IMR-90 (cell line): ENCODE results near the gene RMND1. TPM values are rescaled to one million over a fixed set of nuclear protein-coding genes. Genes with fewer than 3 reads are reported as not detected.

ENCODE experiments used
- ATAC-seq: fragments of 200-7000 bp; cut with Tn5 transposase; 2 replicates; pipeline ENCODE4 v1.9.1; 2020; ENCODE audit warnings: low read depth, mild to moderate bottlenecking, moderate library complexity
- BruUV-seq: library from RNA; stranded (reverse); fragments of 400-500 nt; replicated peaks from 2 replicates; lab custom pipeline; 2021; lab: Mats Ljungman, UMichigan
- CTCF ChIA-PET: fragments of 300-600 bp; formaldehyde crosslinking; extraction: SDS; loops from one replicate; lab custom pipeline; 2021; ENCODE audit warnings: antibody characterized with exemption; lab: Yijun Ruan, JAX
- POLR2A ChIA-PET: fragments of 300-600 bp; sonication (Branson Sonifier 250); formaldehyde crosslinking; loops from one replicate; lab custom pipeline; 2022; ENCODE audit warnings: antibody characterized with exemption; ENCODE audit not compliant: unreplicated experiment; lab: Charles Lee
- DNase-seq: peaks from one replicate; pipeline ENCODE4 v3.0.0; 2013
- H2AFZ ChIP-seq: replicated peaks from 2 replicates; pipeline ENCODE3; 2013; ENCODE audit warnings: low read length, mild to moderate bottlenecking; ENCODE audit not compliant: poor library complexity
- H2AK5ac ChIP-seq: 2 replicates; pipeline ENCODE4 v1.6.1; 2013; ENCODE audit warnings: low read depth, low read length, inconsistent platforms
- H2AK9ac ChIP-seq: replicated peaks from 2 replicates; pipeline ENCODE3; 2013; ENCODE audit warnings: mild to moderate bottlenecking, low read depth, low read length, moderate library complexity; ENCODE audit not compliant: poor library complexity
- H2BK120ac ChIP-seq: 2 replicates; pipeline ENCODE4 v1.6.1; 2013; ENCODE audit warnings: low read depth, low read length, inconsistent platforms
- H2BK15ac ChIP-seq: 3 replicates; pipeline ENCODE4 v1.6.1; 2013; ENCODE audit warnings: low read depth, low read length, inconsistent platforms
- H2BK20ac ChIP-seq: 2 replicates; pipeline ENCODE4 v1.6.1; 2013; ENCODE audit warnings: low read depth, mild to moderate bottlenecking, inconsistent platforms, low read length, moderate library complexity
- H2BK5ac ChIP-seq: 2 replicates; pipeline ENCODE4 v1.6.1; 2013; ENCODE audit warnings: mild to moderate bottlenecking, low read depth, low read length, inconsistent platforms; ENCODE audit not compliant: poor library complexity, severe bottlenecking
- H3K14ac ChIP-seq: replicated peaks from 2 replicates; pipeline ENCODE4 v1.6.1; 2013; ENCODE audit warnings: low read depth, low read length, inconsistent platforms
- H3K18ac ChIP-seq: 2 replicates; pipeline ENCODE4 v1.6.1; 2013; ENCODE audit warnings: low read depth, low read length, control low read depth
- H3K23ac ChIP-seq: 2 replicates; pipeline ENCODE4 v1.6.1; 2013; ENCODE audit warnings: low read depth, low read length, inconsistent platforms
- H3K27ac ChIP-seq: 2 replicates; pipeline ENCODE4 v1.5.1; 2013; ENCODE audit warnings: mild to moderate bottlenecking, control low read depth, low read length; ENCODE audit not compliant: insufficient read depth
- H3K27me3 ChIP-seq: 2 replicates; pipeline ENCODE4 v1.6.1; 2013; ENCODE audit warnings: low read length; ENCODE audit not compliant: control insufficient read depth, insufficient read depth
- H3K36me3 ChIP-seq: 2 replicates; pipeline ENCODE4 v1.6.1; 2013; ENCODE audit warnings: low read length, mixed read lengths; ENCODE audit not compliant: control insufficient read depth, insufficient read depth
- H3K4ac ChIP-seq: 2 replicates; pipeline ENCODE4 v1.6.1; 2013; ENCODE audit warnings: low read depth, low read length, inconsistent platforms
- H3K4me1 ChIP-seq: 2 replicates; pipeline ENCODE4 v1.6.1; 2013; ENCODE audit warnings: low read length, mixed read lengths; ENCODE audit not compliant: control insufficient read depth, insufficient read depth
- H3K4me2 ChIP-seq: 2 replicates; pipeline ENCODE4 v1.6.1; 2013; ENCODE audit warnings: low read depth, mild to moderate bottlenecking, control low read depth, low read length, moderate library complexity
- H3K4me3 ChIP-seq: 2 replicates; pipeline ENCODE4 v1.5.1; 2013; ENCODE audit warnings: low read depth, mild to moderate bottlenecking, control low read depth, low read length, moderate library complexity; ENCODE audit not compliant: insufficient read depth
- H3K56ac ChIP-seq: 2 replicates; pipeline ENCODE4 v1.6.1; 2013; ENCODE audit warnings: low read length, inconsistent platforms; ENCODE audit not compliant: insufficient read depth; ENCODE audit errors: extremely low read depth
- H3K79me1 ChIP-seq, 2 experiments: 2 replicates each; pipeline ENCODE4 v1.6.1; 2013; ENCODE audit warnings: low read length in 2 of 2, inconsistent platforms in 1 of 2, low read depth in 1 of 2
- H3K9ac ChIP-seq: 2 replicates; pipeline ENCODE4 v1.6.1; 2013; ENCODE audit warnings: low read depth, low read length, control low read depth
- H3K9me1 ChIP-seq: 2 replicates; pipeline ENCODE4 v1.6.1; 2013; ENCODE audit warnings: low read length, inconsistent platforms; ENCODE audit not compliant: insufficient read depth
- H3K9me3 ChIP-seq: 2 replicates; pipeline ENCODE4 v1.6.1; 2013; ENCODE audit warnings: low read length; ENCODE audit not compliant: control insufficient read depth, insufficient read depth
- H4K20me1 ChIP-seq: 2 replicates; pipeline ENCODE4 v1.6.1; 2013; ENCODE audit warnings: low read length, inconsistent platforms; ENCODE audit not compliant: insufficient read depth
- H4K5ac ChIP-seq: 2 replicates; pipeline ENCODE4 v1.6.1; 2013; ENCODE audit warnings: mild to moderate bottlenecking, low read depth, low read length, control low read depth
- H4K8ac ChIP-seq, 2 experiments: 2 replicates each; pipeline ENCODE4 v1.6.1; 2013; ENCODE audit warnings: low read depth in 2 of 2, low read length in 2 of 2, control low read depth in 1 of 2, inconsistent platforms in 1 of 2
- H4K91ac ChIP-seq: 2 replicates; pipeline ENCODE4 v1.6.1; 2013; ENCODE audit warnings: low read depth, low read length, inconsistent platforms; ENCODE audit not compliant: insufficient read depth
- BHLHE40 ChIP-seq: fragments of 150-350 bp; IDR thresholded peaks from 2 replicates; pipeline ENCODE4 v1.6.1; 2016; ENCODE audit warnings: mild to moderate bottlenecking, low read depth, low read length
- CEBPB ChIP-seq: IDR thresholded peaks from 2 replicates; pipeline ENCODE4 v1.6.1; 2012; ENCODE audit warnings: low read depth, low read length, improper control_type of control experiment
- CHD1 ChIP-seq: IDR thresholded peaks from 2 replicates; pipeline ENCODE4 v1.6.1; 2012; ENCODE audit warnings: low read depth, low read length, improper control_type of control experiment
- CTCF ChIP-seq: conservative IDR thresholded peaks from 2 replicates; pipeline ENCODE4 v1.5.1; 2012; ENCODE audit warnings: mild to moderate bottlenecking, low read depth, low read length, improper control_type of control experiment
- ELK1 ChIP-seq: fragments of 150-350 bp; IDR thresholded peaks from 2 replicates; pipeline ENCODE4 v1.6.1; 2016; ENCODE audit warnings: low read depth, mild to moderate bottlenecking, low read length, moderate library complexity, borderline replicate concordance
- FOS ChIP-seq: fragments of 150-350 bp; IDR thresholded peaks from 2 replicates; pipeline ENCODE4 v1.6.1; 2016; ENCODE audit warnings: low read depth, low read length
- MAFK ChIP-seq: IDR thresholded peaks from 2 replicates; pipeline ENCODE4 v1.6.1; 2012; ENCODE audit warnings: low read depth, low read length, improper control_type of control experiment
- MAZ ChIP-seq: IDR thresholded peaks from 2 replicates; pipeline ENCODE4 v1.6.1; 2012; ENCODE audit warnings: low read depth, mild to moderate bottlenecking, low read length, improper control_type of control experiment, moderate library complexity, borderline replicate concordance
- MXI1 ChIP-seq: IDR thresholded peaks from 2 replicates; pipeline ENCODE4 v1.6.1; 2012; ENCODE audit warnings: low read depth, mild to moderate bottlenecking, low read length, moderate library complexity, borderline replicate concordance
- NFE2L2 ChIP-seq: fragments of 150-350 bp; IDR thresholded peaks from 2 replicates; pipeline ENCODE4 v1.6.1; 2016; ENCODE audit warnings: low read depth, mild to moderate bottlenecking, low read length
- POLR2A ChIP-seq: IDR thresholded peaks from 2 replicates; pipeline ENCODE4 v1.6.1; 2012; ENCODE audit warnings: mild to moderate bottlenecking, low read depth, low read length
- RAD21 ChIP-seq: IDR thresholded peaks from 2 replicates; pipeline ENCODE4 v1.6.1; 2012; ENCODE audit warnings: low read length, improper control_type of control experiment
- RCOR1 ChIP-seq: IDR thresholded peaks from 2 replicates; pipeline ENCODE4 v1.6.1; 2012; ENCODE audit warnings: mild to moderate bottlenecking, low read length, improper control_type of control experiment; ENCODE audit not compliant: insufficient replicate concordance
- RFX5 ChIP-seq: IDR thresholded peaks from 2 replicates; pipeline ENCODE4 v1.8.0; 2012; ENCODE audit warnings: low read depth, mild to moderate bottlenecking, low read length, moderate library complexity
- SMC3 ChIP-seq: fragments of 150-350 bp; IDR thresholded peaks from 2 replicates; pipeline ENCODE4 v1.6.1; 2016; ENCODE audit warnings: low read depth, mild to moderate bottlenecking, antibody characterized with exemption, low read length, moderate library complexity
- USF2 ChIP-seq: fragments of 150-350 bp; IDR thresholded peaks from 2 replicates; pipeline ENCODE4 v1.6.1; 2017; ENCODE audit warnings: mild to moderate bottlenecking, antibody characterized with exemption, low read length, low read depth
- WGBS, 2 experiments: methylation state at CpG; one replicate each; pipeline versions ENCODE4 v1.1.5 to v1.1.7; 2013; ENCODE audit warnings: missing lambda C conversion rate in 2 of 2; ENCODE audit not compliant: insufficient read length in 1 of 2; ENCODE audit errors: extremely low coverage in 2 of 2; 5-methylcytosine and 5-hydroxymethylcytosine counted together
- dilution Hi-C: fragments of 300-500 bp; cut with HindIII; formaldehyde crosslinking; loops from one replicate; pipeline ENCODE4 v1.14.3; 2018; ENCODE audit warnings: low sequenced_read_pairs; ENCODE audit not compliant: unreplicated experiment
- in situ Hi-C: fragments of 300-500 bp; cut with MboI; formaldehyde crosslinking; loops from 3 replicates; pipeline ENCODE4 v1.14.3; 2019; ENCODE audit warnings: low sequenced_read_pairs, inconsistent platforms, mixed read lengths
- intact Hi-C: fragments of 100-400 bp; cut with micrococcal nuclease; formaldehyde crosslinking; loops from 2 replicates; pipeline ENCODE4 v1.10.0; 2022
- polyA plus RNA-seq, 3 experiments: library from polyadenylated mRNA; depleted of rRNA; stranded (reverse); fragments of >200 nt; gene quantifications; 2 replicates each; pipeline ENCODE4 v1.2.3, GENCODE V29; 2012; ENCODE audit warnings: low replicate concordance in 1 of 3
- total RNA-seq: library from RNA; depleted of rRNA; stranded (reverse); fragments of >200 nt; gene quantifications from 2 replicates; pipeline ENCODE4 v1.2.3, GENCODE V29; 2012

The RMND1 gene
- total and polyA plus RNA-seq, 2 of the 4 experiments (the other 2 are of a cell fraction) = 13.1 to 24.6 TPM

GRCh38 chr6:151443454-151443853 lies 8.5 kb downstream of the RMND1 start:
- no peak overlapping the region for H3K23ac ChIP-seq
- peaks cover 22 to 40% of the 10 kb centered on the region in 2 experiments for H3K79me1 ChIP-seq
- H2BK15ac ChIP-seq = no peak overlapping the region
- H3K18ac ChIP-seq = no peak overlapping the region
- TF ChIP-seq FOS (no peak), MXI1 (no peak), USF2 (no peak), CEBPB (no peak), RFX5 (no peak), CHD1 (no peak), POLR2A (no peak), ELK1 (no peak), RAD21 (no peak), MAFK (no peak), MAZ (no peak), CTCF (no peak), BHLHE40 (no peak), SMC3 (no peak), RCOR1 (no peak), NFE2L2 (no peak)
- peaks cover 6% of the 10 kb centered on the region; the same call in 1 of the 2 replicates for H3K9me1 ChIP-seq
- H2AK5ac ChIP-seq = no peak overlapping the region
- dilution Hi-C loops = no loop called here
- intact Hi-C loops = loop anchor here (5.0 to 10.0 kb wide), 2 partner anchors 681 to 824 kb away; no protein-coding TSS in a partner anchor
- DNase-seq (no peak), ATAC-seq (no peak)
- peaks cover 2% of the 10 kb centered on the region for H3K36me3 ChIP-seq
- no peak overlapping the region for H4K8ac ChIP-seq
- H3K56ac ChIP-seq = no peak overlapping the region
- 100% methylated on average over 1 of the region's 5 CpGs; no CpG with 5 or more reads in 1 of the 2 experiments for WGBS, 2 experiments
- H3K14ac ChIP-seq = no peak overlapping the region
- no peaks in the 10 kb centered on the region for H3K9me3 ChIP-seq
- no peak overlapping the region for H4K91ac ChIP-seq
- ChIA-PET CTCF (no interaction called here), POLR2A (no interaction called here)
- H3K9ac ChIP-seq = no peak overlapping the region
- BruUV-seq = no TSS peak
- H3K27ac ChIP-seq = no peak overlapping the region
- H3K27me3 ChIP-seq = no peaks in the 10 kb centered on the region
- no peak overlapping the region for H2BK20ac ChIP-seq
- H2AK9ac ChIP-seq = no peak overlapping the region
- no peak overlapping the region for H4K5ac ChIP-seq
- H2AFZ ChIP-seq = no peak overlapping the region
- in situ Hi-C loops = loop anchor here (25.0 kb wide), 1 partner anchor 694 kb away; no protein-coding TSS in a partner anchor
- no peak overlapping the region for H3K4ac ChIP-seq
- H2BK120ac ChIP-seq = no peak overlapping the region
- peaks cover 4% of the 10 kb centered on the region for H3K4me1 ChIP-seq
- no peak overlapping the region for H3K4me3 ChIP-seq
- 0 out of 2 replicates have a peak, but pooled peaks cover 2% of the 10 kb centered on the region for H4K20me1 ChIP-seq
- H3K4me2 ChIP-seq = no peak overlapping the region
- no peak overlapping the region for H2BK5ac ChIP-seq
